GM10248 (cell line): ENCODE data around the gene LYZL4.

ENCODE experiments used
- CTCF ChIA-PET: fragments of 300-600 bp; sonication (Branson Sonifier 250); formaldehyde crosslinking; extraction: SDS; loops from one replicate; lab custom pipeline; 2021; ENCODE audit warnings: antibody characterized with exemption; lab: Yijun Ruan, JAX
- POLR2A ChIA-PET: fragments of 350-650 bp; sonication (Branson Sonifier 250); formaldehyde crosslinking; extraction: SDS; loops from one replicate; lab custom pipeline; 2020; ENCODE audit warnings: antibody characterized with exemption; lab: Yijun Ruan, JAX
- DNase-seq: peaks from one replicate; pipeline ENCODE4 v3.0.0; 2012; ENCODE audit errors: extremely low spot score
- CTCF ChIP-seq: IDR thresholded peaks from 2 replicates; pipeline ENCODE4 v1.5.1; 2012; ENCODE audit warnings: mild to moderate bottlenecking, low read depth; ENCODE audit errors: extremely low read depth, missing control alignments, control extremely low read depth

LYZL4 gene

GRCh38 chr3:42402394-42403096, 7.9 kb downstream of the LYZL4 start:
- DNase-seq: no peak
- CTCF ChIA-PET: no interaction called here
- no peak for TF ChIP-seq CTCF
- POLR2A ChIA-PET: no interaction called here

DNA sequence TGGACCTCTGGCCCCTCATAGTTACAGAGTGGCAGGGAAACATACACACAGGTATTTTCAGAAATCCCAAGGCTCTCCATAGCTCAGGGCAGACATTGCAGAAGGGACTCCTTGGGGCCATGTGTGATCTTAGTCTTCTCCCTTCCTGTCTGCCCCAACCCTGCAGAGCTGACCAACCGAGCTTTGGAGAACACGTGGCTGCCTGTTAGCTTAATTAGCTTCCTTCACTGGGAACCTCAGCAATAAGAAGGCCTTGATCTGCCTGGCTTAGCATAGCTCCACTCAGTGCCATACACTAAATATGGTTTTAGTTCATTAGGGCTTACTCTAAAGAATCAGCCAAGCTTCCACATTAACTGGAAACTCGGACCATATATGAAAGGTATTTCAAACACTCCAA, 12.3 kb downstream of the LYZL4 start:
- TF ChIP-seq CTCF: no peak
- POLR2A ChIA-PET: no interaction called here
- no peak for DNase-seq
- CTCF ChIA-PET: interaction anchor here (0.8 kb wide), 1 partner anchor 37 kb away, joined by 3 read pairs; no protein-coding TSS in a partner anchor

GRCh38 chr3:42397644-42398043, 12.8 kb downstream of the LYZL4 start:
- no peak for DNase-seq
- TF ChIP-seq CTCF: no peak
- ChIA-PET POLR2A (no interaction called here), CTCF (interaction anchor here (0.8 kb wide), 1 partner anchor 38 kb away, joined by 3 read pairs; no protein-coding TSS in a partner anchor)

- DNase-seq: no peak
- ChIA-PET CTCF (interaction anchor here (1.5 to 1.7 kb wide), 2 partner anchors 14 to 49 kb away, joined by 4 read pairs; no protein-coding TSS in a partner anchor), POLR2A (no interaction called here)
- TF ChIP-seq CTCF: no peak
These were observed 15.7 kb downstream of the LYZL4 start for GRCh38 chr3:42394579-42395288.

- DNase-seq: no peak
- ChIA-PET CTCF (no interaction called here), POLR2A (no interaction called here)
- no peak for TF ChIP-seq CTCF
These were observed 22.4 kb downstream of the LYZL4 start for GRCh38 chr3:42387802-42388651.

DNA sequence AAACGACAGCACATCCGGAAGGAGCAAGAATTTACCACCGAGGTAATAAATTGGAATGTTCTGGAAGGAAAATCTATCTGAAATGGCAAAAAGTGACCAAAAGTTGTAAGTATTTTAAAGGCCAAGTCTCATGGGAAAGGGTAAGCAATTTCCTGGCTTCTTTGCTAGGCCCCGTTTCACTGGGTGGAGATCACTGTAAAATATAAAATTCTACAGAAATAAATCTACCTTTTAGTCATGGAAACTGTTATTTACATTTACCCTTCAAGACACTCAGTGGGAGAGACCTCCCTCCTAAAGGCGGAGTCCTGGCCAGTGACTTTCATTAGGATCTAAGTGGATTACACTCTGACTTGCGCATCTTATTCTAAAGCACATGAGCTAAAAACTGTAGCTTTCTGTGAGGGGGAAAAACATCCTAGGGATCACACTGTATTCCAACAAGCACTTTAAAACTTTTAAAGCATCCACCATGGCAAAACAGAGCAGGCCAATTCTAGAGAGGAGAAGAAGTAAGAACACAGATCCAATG, 28.8 kb downstream of the LYZL4 start:
- ChIA-PET CTCF (interaction anchor here (1.3 kb wide), 1 partner anchor 9 kb away, joined by 5 read pairs; no protein-coding TSS in a partner anchor), POLR2A (no interaction called here)
- no peak for DNase-seq
- TF ChIP-seq CTCF: no peak
